Posterior cingulate gyrus (tissue), 11 donors: ENCODE data around the gene UGDH.
A peak's percentile ranks its signal among the peaks of the same experiment; 100 is the strongest.
"Not testable (repeated sequence)": the region's sequence is repeated elsewhere in the genome, so short reads cannot be mapped to it uniquely, and the experiment has no call there.

Experiments used
- DNase-seq, 10 donors: peaks; one replicate each; pipeline versions ENCODE4 v3.0.0 to v3.0.0-alpha.2; 2020 to 2021; ENCODE audit warnings: mixed read lengths in 3 of 10
- intact Hi-C: fragments of 100-400 bp; cut with DNase I; formaldehyde crosslinking; loops from one replicate; pipeline ENCODE4 v1.15.1; 2023

UGDH gene

DNA sequence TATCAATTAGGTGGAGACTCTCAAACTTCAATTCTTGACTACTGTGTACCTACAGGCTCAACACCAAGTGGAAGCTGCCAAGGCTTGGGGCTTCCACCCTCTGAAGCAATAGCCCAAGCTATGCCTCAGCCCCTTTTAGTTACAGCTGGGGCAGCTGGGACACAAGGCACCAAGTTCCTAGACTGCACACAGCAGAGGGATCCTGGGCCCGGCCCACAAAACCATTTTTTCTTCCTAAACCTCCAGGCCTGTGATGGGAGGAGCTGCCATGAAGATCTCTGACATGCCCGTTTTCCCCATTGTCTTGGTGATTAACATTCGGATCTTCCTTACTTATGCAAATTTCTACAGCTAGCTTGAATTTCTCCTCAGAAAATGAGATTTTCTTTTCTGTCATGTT, 3.4 kb upstream of the UGDH start:
- DNase-seq, result no peak
- intact Hi-C loops, result no loop called here

DNA sequence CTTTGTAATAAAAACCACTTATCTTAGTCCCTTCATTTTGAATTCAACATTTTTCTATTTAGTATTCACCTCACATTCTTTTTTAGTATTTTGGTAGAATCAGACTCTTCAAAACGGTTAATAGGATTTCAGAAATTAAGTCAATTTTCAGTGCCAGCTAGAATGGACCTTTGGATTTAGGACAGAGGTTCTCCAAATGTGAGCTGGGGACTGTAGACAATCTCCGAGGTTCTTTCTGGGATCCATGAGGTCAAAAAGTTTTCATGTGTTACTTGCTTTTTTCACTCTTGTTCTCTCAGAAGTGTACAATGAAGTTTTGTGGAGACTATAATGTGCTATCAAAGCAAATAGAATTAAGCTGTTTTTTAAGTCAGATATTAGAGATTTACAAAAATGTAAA, 2.3 kb upstream of the UGDH start:
- DNase-seq, result no peak
- intact Hi-C loops, result loop anchor here (5.0 kb wide), 2 partner anchors 57 to 528 kb away; partner anchors contain the start of gene N4BP2

DNA sequence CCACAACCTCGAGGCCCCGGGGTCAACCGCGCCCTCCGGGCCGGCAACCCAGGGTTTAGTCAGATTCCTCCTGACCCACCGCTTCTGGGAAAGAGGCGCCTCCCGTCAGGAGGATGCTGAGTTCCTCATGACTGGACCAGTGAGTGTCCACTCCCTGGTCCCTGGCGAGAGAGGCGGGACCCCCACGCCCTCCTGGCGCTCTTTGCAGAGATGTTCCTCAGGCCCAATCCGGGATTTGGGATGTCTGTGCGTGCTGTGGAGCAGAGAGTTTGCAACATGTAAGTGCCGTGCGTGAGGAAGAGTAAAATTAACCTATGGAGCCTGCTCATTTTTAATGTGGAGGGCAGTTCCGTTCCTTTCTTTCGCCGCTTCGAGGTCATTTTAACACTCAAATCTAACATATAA, 824 bp upstream of the UGDH start:
- intact Hi-C loops, result loop anchor here (5.0 kb wide), 2 partner anchors 56 to 529 kb away; partner anchors contain the start of gene N4BP2
- no peak for DNase-seq

DNA sequence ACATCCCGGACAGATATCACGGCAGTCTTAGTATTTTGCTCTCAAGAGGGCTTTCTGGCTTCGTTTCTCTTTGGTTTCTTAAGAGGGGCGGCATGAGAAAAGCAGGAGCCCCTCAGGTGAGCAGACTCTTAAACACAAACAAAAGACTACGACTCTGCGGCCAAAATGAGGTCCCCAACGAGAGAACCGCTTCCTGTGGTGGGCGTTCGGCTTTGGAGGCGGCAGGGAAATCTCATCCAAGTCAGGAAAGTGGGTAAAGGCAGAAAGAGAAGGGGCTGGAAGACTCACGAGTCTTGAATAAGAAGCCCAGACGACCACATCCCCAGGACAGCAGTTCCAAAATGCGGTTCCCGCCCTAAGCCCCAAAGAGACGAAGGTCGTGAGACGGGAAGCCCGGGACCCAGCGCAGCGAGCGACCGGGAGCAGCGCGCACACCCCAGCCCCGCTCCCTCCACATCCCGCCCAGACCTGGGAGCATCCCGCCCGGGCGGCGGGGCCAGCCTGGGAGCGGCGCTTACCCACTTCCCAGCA, 409 bp downstream of the UGDH start:
- intact Hi-C loops, result loop anchor here (1.0 to 5.0 kb wide), 5 partner anchors 55 to 530 kb away; partner anchors contain the start of genes N4BP2, PDS5A and UBE2K
- peak in 5 of 10 donors; percentile 15 to 79 (median 17) for DNase-seq

DNA sequence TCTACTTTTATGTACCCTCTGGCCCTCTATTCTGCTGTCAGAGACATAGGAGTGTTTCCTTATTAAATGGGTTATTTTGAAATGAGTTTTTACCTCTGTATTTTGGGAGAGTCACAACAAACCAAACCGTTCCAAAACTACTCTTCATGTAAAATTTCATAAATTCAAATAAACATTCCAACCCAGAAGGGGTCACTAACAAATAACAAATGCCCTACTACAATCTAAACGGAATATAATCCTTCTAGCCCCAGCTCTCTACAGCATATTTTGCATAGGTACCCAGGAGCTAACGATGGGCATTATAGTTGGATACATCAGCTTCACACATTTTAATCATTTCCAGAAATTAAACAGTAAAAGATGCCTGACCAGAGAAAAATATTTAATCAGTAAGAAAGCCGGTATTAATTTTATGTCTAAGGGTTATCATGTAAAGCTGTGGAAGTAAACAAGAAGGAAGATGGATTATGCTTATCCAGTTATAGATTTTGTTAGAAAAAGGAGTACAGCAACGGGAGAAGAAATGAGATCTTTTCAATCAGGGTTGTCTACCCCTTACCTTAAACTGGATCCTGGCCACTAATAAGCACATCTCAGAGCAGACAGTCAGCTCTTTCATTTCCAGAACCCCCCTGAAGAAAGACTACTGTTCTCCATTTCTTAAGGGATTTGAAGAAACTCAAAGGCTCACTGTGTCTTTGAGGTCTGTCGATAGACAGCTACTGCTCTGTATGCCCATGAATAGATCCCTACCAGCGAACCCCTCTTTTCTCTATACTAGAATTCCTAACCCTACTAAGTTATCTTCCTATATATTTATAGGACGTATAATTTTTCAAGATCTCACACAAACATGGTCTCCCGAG, 1.2 kb downstream of the UGDH start:
- DNase-seq, result no peak
- intact Hi-C loops, result loop anchor here (2.0 to 5.0 kb wide), 4 partner anchors 54 to 531 kb away; partner anchors contain the start of genes N4BP2, PDS5A and UBE2K

DNA sequence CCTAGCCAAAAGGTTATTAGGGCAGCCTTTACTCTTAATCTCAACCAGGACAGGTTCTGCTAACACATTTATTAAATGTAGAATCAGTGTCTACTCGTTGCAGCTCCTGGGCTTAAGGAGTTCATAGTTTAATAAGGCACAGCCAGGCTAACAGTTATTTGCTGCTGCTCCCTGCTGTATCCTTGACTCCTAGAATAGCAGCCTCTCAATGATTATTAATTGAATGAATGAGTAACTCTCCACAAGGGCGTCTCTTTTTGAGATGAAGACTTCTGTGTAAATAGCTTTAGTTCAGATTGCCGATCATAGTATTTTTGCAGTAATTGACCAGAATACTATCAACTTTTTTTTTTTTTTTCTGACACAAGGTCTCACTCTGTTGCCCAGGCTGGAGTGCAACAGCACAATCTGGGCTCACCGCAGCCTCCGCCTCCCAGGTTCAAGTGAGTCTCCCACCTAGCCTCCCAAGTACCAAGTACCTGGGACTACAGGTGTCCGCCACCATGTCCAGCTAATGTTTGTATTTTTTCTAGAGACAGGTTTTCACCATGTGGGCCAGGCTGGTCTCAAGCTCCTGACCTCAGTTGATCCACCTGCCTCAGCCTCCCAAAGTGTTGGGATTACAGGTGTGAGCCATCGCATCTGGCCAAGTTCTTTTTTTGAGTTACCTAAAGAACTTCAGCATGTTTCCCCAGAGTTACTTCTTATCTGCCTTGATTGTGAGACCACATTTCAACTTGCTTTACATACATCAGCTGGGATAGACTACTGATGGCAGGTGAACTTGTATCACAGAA, 2.9 kb downstream of the UGDH start:
- DNase-seq, result no peak
- intact Hi-C loops, result no loop called here

DNA sequence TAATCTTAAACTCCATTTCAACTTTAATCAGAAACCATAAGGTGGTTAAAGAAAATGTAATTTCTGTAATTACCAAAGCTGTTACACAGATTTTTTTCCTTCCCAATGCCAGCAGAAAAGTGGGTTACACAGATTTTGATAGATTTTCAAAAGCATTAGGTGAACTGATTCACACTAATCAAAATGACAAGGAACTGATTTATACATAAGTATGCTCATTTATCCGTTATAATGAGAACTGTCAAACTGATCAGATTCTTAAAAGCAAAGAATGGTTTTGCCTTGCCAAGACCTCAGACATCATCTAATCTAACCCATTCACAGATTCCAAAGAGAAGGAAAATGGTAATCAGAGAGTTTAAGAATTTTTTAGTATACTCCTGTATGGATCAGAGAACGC, 5.2 kb downstream of the UGDH start:
- DNase-seq, result no peak

DNA sequence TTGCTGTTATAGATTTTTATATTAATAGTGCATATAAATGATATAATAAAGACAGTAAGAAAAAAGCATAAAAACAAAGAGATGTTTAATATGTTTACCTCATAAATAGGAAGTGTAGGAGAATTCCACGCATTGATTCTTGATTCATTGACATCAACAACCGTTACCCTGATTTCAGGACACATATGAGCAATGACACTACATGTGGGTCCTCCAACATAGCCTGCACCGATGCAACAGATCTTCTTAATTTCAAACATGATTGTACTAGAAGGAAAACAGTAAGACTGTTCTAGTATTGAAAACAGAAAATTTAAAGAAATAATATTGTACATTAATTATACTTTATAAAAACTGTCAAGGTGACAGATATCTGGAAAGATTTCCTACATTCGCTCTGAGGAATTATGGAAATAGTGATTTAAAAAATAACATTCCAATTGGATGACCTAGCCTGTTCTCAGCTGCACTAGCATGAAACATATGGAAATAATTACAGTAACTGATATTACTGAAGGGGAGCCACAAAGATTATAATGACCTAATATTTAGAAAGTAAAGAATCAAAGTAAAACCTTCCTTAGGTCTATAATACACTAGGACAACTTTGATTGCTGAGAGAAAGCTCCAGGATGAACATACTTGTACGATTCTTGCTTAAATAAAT, 5.9 kb downstream of the UGDH start:
- no peak for DNase-seq
- intact Hi-C loops, result no loop called here

More for the DNA sequence above, 5.2 kb downstream of the UGDH start:
- intact Hi-C loops, result no loop called here

DNA sequence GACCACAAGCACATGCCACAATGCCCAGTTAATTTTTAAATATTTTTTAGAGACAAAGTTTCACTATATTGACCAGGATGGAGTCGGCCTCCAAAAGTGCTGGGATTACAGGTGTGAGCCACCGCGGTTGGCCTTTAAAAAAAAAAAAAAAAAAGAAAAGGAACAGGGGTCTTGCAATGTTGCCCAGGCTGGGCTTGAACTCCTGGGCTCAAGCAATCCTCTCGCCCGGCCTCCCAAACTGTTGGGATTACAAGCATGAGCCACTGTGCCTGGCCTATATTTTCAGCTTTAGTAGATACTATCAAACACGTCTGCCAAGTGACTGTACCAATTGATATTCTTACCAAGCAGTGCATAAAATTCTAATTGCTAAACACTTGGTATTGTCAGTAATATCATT, 8.8 kb downstream of the UGDH start:
- no peak for DNase-seq
- intact Hi-C loops, result no loop called here

DNA sequence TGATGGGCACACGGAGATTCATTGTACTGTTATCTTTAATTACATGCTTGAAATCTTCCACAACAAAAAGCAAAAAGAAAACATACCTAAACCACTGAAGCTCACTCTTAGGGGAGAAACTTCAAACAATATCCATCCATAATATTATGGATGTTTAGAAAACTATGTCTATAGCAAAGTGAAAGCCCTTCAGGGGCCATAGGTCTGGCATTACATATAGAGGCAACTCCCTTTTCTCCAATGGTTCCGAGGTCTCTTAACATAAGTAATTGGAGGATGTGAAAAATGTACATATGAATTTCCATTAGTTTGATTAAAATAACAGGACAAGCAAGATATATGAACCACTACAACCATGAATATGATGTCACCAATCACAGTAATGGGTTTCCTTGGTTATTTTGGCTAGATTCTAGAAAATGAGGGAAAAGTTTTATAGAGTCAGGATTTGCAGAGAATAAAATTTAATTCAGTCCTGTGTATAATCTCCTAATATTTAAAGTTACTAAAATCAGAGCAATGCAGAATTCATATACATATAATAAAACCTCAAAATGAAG, 10.8 kb downstream of the UGDH start:
- no peak for DNase-seq
- intact Hi-C loops, result no loop called here

DNA sequence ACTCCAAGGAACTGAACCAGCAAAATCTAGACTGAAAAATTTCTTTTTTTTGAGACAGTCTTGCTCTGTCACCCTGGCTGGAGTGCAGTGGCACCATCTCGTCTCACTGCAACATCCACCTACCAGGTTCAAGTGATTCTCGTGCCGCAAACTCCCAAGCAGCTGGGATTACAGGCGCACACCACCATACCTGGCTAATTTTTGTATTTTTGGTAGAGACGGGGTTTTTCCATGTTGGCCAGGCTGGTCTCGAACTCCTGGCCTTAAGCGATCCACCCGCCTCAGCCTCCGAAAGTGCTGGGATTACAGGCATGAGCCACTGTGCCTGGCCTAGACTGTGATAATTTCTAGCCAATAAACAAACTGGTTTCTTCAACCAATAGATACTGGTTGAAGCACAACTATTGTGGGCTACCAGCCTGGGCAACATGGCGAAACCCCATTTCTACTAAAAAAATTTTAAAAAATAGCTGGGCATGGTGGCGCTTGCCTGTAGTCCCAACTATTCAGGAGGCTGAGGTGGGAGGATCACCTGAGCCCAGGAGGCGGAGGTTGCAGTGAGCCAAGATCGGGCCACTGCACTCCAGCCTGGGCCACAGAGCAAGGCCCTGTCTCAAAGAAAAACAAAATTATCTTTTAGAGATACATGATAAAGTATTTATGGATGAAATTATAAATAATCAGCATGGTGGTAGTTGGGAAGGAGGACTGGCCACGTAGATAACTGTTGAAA, 11.4 kb downstream of the UGDH start:
- DNase-seq, intact Hi-C loops: not testable (repeated sequence)

DNA sequence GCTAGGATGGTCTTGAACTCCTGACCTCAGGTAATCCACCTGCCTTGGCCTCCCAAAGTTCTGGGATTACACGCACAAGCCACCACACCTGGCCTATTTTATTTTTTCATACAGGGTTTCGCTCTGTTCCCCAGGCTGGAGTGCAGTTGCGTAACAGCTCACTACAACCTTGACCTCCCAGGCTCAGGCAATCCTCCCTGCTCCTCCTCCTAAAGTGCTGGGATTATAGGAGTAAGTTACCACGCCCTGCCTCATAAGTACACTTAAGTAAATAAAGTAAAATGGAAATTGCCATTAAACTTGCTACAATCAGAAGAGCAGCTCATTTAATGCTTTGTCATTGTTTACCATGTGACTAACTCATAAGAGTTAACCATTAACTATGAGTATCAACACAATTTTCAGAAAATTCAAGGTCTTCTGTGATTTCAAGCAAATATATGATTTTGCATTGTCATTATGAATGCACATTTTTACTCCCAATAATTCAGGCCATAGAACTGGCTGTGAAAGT, 12.3 kb downstream of the UGDH start:
- intact Hi-C loops, result no loop called here
- no peak for DNase-seq

DNA sequence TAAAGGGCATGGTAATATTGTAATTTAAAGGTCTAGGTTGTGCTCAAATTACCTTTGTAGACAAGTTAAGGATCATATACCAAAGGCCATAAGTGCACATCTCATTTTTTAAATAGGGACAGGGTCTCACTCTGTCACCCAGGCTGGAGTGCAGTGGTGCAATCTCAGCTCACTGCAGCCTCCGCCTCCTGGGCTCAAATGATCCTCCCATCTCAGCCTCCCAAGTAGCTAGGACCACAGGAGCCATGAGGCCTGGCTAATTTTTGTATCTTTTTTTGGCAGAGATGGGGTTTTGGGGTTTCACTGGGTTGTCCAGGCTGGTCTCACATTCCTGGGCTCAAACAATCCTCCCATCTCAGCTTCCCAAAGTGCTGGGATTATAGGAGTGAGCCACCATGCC, 13.0 kb downstream of the UGDH start:
- intact Hi-C loops, DNase-seq: not testable (repeated sequence)

DNA sequence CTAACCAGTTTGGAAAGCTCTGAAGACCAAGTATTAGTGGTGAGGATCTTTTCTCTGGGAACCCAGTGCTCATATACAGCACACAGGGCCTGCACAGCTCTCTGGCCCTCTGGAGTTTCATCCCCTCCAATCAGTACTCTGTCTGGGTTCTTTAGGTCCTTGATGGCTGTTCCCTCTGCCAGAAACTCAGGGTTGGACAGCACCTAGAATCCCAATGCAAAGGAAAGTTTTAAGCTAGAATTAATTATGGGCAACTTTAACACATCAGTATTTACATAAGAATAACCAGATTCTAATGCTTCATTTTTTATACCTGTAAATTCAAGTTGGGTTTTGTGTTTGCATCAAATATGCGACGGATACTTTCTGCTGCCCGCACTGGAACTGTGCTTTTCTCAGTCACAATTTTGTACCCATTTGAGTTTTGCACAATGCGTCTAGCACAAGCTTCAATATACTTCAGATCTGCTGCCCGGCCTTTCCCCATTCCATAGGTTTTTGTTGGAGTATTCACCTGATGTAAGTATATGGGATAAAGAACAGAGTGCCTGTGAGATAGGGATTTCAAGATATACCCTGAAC, 16.8 kb downstream of the UGDH start:
- intact Hi-C loops, result no loop called here
- no peak for DNase-seq

DNA sequence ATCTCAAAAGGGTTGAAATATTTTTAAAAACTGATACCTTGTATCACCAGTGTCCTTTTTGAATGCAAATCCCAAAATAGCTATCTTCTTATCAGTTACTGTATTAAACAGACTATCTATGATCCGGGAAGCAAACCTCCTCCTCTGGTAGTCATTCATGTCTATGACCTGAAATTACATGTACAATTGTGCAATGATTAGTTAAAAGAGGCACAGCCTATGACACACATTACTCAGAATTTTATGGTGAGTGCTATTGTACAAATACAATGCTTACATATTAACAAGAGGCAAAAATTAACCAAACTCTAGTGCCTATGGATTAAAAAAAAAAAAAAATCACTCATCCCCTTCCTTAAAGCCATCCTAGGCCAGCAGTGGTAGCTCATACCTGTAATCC, 21.7 kb downstream of the UGDH start:
- DNase-seq, result no peak

DNA sequence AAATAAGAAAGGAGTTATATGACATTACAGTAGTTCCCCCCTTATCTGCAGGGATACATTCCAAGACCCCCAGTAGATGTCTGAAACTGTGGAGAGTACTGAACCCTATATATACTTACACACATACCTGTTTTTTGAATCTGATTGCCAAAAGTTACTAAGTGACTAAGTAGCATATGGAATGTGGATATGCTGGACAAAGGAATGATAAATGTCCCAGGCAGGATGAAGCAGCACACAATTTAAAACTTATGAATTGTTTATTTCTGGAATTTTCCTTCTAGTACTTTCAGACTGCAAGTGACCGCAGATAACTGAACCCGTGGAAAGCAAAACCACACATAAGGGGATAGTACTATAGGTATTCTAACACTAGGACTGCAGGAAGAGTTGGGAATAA, 22.7 kb downstream of the UGDH start:
- intact Hi-C loops, result no loop called here

More for the DNA sequence above, 21.7 kb downstream of the UGDH start:
- intact Hi-C loops, result no loop called here

DNA sequence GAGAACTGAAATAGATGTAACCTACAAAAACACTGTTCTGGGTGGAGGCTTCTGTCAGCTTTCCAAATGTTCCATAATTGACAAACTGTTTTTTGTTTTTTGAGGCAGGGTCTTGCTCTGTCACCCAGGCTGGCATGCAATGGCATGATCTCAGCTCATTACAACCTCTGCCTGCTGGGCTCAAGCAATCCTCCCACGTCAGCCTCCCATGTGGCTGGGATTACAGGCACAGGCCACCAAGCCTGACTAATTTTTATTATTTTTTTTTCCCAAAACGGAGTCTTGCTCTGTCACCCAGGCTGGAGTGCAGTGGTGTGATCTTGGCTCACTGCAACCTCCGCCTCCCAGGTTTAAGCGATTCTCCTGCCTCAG, 24.6 kb downstream of the UGDH start:
- intact Hi-C loops, DNase-seq: not testable (repeated sequence)

More for the DNA sequence above, 22.7 kb downstream of the UGDH start:
- no peak for DNase-seq

DNA sequence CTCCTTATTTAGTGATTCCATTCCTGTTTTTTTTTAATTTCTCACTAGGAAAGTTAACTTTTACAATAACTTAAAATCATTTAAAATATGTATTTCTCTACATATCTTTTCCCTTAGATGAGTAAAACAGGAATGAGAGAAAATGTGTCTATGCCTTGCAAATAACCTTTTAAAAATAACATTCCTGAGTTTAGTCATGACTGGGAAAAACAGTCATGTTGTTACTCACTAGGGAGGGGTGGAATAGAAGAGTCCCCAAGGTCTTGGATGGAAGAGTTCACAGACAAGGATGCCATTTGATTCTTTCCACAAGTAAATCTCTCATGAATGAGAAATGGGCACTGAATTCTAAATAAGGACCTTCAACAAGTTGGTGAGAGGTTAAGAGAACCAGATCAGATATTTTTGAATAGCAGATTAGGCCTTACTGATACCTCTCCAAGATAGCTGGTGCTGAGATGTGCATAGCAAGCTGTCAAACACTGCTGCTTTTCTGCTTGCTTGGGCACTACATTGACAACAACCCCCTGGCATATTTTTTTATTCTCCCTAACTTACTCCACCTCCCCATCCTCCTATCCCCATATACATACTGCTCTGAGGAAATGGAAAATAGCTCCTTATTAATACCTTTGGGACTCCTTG, 25.1 kb downstream of the UGDH start:
- intact Hi-C loops, result no loop called here
- DNase-seq, result no peak

DNA sequence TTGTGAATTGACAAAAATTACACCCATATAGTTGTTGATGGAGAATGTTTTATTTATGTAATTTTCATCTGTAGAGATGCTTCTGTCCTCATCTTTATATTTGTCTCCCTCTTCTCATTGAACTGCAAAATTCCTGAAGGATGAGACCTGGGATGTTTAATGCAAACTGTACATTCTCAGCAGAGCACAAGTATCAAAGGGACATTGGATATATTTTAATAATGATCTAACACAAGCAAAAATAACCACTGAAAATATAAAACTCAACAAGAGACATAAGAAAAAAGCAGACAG, 28.6 kb downstream of the UGDH start:
- intact Hi-C loops, result no loop called here
- no peak for DNase-seq
